Prostate gland (tissue), 2 donors: Measurements from ENCODE around the gene HCN4. TPM values are rescaled to one million over a fixed set of nuclear protein-coding genes. Genes with fewer than 3 reads are reported as not detected.

ENCODE experiments used
- DNase-seq: peaks from one replicate; pipeline ENCODE4 v3.0.0-alpha.2; 2019; ENCODE audit warnings: low spot score
- H3K27ac ChIP-seq, 2 donors: fragments of 200-600 bp; sonication (generic); 2 replicates each; pipeline ENCODE4 v1.5.1; 2017 to 2019
- H3K27me3 ChIP-seq: fragments of 200-600 bp; sonication (generic); replicated peaks from 2 replicates; pipeline ENCODE4 v1.5.1; 2019; ENCODE audit not compliant: insufficient read depth
- H3K36me3 ChIP-seq, 2 donors: fragments of 200-600 bp; sonication (generic); 1 replicate in 1 of 2; 2 replicates in 1 of 2; pipeline versions ENCODE4 v1.5.1 to v1.8.1; 2017 to 2019
- H3K4me1 ChIP-seq: fragments of 200-600 bp; sonication (generic); replicated peaks from 2 replicates; pipeline ENCODE4 v1.5.1; 2019
- H3K4me3 ChIP-seq, 2 donors: fragments of 200-600 bp; sonication (generic); 2 replicates each; pipeline ENCODE4 v1.5.1; 2017 to 2019
- H3K9me3 ChIP-seq: fragments of 200-600 bp; sonication (generic); 2 replicates; pipeline ENCODE4 v1.5.1; 2017
- POLR2A ChIP-seq: fragments of 450-650 bp; IDR thresholded peaks from one replicate; pipeline ENCODE4 v1.6.1; 2016; ENCODE audit warnings: antibody characterized with exemption, mild to moderate bottlenecking
- POLR2AphosphoS5 ChIP-seq: sonication (generic); formaldehyde crosslinking; IDR thresholded peaks from one replicate; pipeline ENCODE4 v1.6.1; 2017; ENCODE audit warnings: antibody characterized with exemption
- WGBS: methylation state at CpG from one replicate; pipeline ENCODE4 v1.1.5; 2018; 5-methylcytosine and 5-hydroxymethylcytosine counted together
- intact Hi-C: fragments of 100-400 bp; cut with DNase I; formaldehyde crosslinking; loops from one replicate; pipeline ENCODE4 v1.14.2; 2022
- total RNA-seq, 2 donors: library from RNA; depleted of rRNA; stranded (reverse); fragments of >200 nt; gene quantifications; one replicate each; pipeline ENCODE4 v1.1.0, GENCODE V29; 2016
- TF ChIP-seq, protein P1 (sequence below), 4 experiments: fragments of 200-600 bp in 2 of 4; fragments of 450-650 bp in 2 of 4; sonication (generic) in 2 of 4; IDR thresholded peaks; 1 replicate in 3 of 4; 2 replicates in 1 of 4; pipeline ENCODE4 v1.5.1; 2016 to 2019; ENCODE audit warnings: antibody characterized with exemption in 4 of 4, mild to moderate bottlenecking in 2 of 4, moderate library complexity in 2 of 4

The HCN4 gene
- total RNA-seq, 2 donors from 2014 or later = 0.18 to 6.0 TPM

DNA sequence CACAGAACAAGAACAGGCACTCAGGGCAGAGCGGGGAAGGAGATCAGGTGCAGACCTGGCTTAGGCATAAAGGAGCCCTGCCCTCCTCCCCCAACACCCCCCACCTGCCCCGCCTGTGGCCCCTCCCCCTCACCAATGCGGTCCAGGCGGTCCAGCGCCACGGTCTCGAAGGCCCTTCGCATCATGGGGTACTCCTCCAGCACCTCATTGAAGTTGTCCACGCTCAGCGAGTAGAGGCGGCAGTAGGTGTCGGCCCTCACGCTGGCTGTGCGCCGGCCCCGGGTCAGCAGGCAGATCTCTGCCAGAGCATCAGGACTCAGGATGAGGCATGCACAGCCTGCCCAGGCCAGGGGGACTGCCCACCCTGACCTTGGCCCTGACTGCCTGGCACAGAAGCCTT, 44.8 kb downstream of the HCN4 start:
- intact Hi-C loops = no loop called here
- DNase-seq = no peak
- TF ChIP-seq POLR2A = no peak
- TF ChIP-seq POLR2AphosphoS5 = no peak
- TF ChIP-seq, protein P1, sequence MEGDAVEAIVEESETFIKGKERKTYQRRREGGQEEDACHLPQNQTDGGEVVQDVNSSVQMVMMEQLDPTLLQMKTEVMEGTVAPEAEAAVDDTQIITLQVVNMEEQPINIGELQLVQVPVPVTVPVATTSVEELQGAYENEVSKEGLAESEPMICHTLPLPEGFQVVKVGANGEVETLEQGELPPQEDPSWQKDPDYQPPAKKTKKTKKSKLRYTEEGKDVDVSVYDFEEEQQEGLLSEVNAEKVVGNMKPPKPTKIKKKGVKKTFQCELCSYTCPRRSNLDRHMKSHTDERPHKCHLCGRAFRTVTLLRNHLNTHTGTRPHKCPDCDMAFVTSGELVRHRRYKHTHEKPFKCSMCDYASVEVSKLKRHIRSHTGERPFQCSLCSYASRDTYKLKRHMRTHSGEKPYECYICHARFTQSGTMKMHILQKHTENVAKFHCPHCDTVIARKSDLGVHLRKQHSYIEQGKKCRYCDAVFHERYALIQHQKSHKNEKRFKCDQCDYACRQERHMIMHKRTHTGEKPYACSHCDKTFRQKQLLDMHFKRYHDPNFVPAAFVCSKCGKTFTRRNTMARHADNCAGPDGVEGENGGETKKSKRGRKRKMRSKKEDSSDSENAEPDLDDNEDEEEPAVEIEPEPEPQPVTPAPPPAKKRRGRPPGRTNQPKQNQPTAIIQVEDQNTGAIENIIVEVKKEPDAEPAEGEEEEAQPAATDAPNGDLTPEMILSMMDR (IDR thresholded peaks at IDR 0.05) = no peak
- 94% methylated on average over 16 of the region's 16 CpGs for WGBS
- no peaks in the 10 kb centered on the region for H3K36me3 ChIP-seq
- no peak overlapping the region for H3K4me3 ChIP-seq
- H3K27me3 ChIP-seq = no peaks in the 10 kb centered on the region
- H3K4me1 ChIP-seq = no peaks in the 10 kb centered on the region
- no peak overlapping the region for H3K27ac ChIP-seq
- H3K9me3 ChIP-seq = no peaks in the 10 kb centered on the region

DNA sequence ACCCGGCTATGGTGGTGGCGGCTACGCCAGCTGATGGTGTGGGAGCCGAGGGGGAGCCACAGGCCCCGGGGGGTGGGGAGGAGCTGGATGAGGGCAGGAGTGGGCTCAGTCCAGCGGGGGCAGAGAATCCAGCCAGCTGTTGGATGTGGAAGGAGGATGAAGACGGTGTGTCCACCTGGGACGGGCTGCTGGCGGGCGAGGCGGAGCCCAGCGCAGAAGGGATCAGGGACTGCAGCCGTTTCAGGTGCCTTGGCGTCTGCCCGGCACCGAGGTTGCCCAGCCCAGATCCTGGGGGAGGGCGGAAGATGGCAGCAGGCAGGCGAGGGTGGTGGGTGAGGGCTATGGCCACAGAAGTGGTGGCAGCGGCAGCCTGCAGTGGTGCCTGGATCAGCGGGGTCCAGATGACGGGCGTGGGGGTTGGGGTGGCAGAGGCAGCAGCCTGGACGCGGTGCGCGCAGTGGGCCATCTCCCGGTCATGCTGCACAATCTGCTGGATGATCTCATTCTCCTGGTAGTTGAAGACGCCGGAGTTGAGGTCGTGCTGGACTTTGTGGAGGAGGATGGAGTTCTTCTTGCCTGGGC, 45.3 kb downstream of the HCN4 start:
- Histone ChIP-seq H3K27ac (no peak overlapping the region), H3K4me1 (no peaks in the 10 kb centered on the region), H3K9me3 (no peaks in the 10 kb centered on the region), H3K4me3 (no peak overlapping the region), H3K36me3 (no peaks in the 10 kb centered on the region), H3K27me3 (no peaks in the 10 kb centered on the region)
- no peak for DNase-seq
- 91% methylated on average over 30 of the region's 30 CpGs for WGBS
- TF ChIP-seq POLR2AphosphoS5 (no peak), POLR2A (no peak)
- TF ChIP-seq, protein P1 (IDR thresholded peaks at IDR 0.05) = no peak
- intact Hi-C loops = no loop called here

DNA sequence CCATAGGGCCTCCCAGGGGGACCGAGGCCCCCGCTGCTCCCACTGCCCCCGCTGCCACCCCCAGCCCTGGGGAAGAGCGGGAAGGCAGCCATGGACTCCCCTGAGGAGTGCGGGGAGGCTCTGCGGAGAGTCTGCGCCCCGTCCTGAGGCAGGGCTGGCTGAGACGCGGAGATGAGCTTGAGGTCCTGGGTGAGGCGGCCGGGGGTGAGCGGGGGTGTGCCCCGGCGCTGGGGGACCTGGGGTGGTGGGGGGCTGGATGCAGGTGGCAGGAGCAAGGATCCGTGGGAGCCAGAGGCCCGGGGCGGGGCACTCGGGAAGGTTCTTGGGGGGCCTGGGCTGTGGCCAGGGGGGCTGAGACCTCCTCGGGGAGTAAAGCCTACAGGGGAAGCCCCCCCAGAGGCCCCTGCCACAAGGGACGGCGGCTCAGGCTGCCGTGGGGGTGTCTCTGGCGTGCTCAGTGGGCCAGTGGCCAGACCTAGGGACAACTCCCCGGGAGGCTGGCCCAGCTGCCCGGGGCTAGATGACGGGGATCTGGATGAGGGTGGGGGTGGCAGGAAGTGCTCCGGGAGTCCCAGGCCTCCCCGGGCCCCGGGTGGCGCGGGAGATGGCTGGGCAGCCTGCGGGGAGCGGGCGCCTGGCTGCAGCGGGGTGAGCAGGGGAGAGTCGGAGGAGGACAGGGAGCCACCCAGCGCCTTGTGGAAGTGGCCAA, 45.9 kb downstream of the HCN4 start:
- Histone ChIP-seq H3K4me3 (no peak overlapping the region), H3K27me3 (no peaks in the 10 kb centered on the region), H3K4me1 (no peaks in the 10 kb centered on the region), H3K27ac (no peak overlapping the region), H3K36me3 (no peaks in the 10 kb centered on the region), H3K9me3 (no peaks in the 10 kb centered on the region)
- WGBS = 77% methylated on average over 36 of the region's 38 CpGs
- intact Hi-C loops = no loop called here
- TF ChIP-seq POLR2AphosphoS5 (no peak), POLR2A (no peak)
- TF ChIP-seq, protein P1 (IDR thresholded peaks at IDR 0.05) = no peak
- no peak for DNase-seq

DNA sequence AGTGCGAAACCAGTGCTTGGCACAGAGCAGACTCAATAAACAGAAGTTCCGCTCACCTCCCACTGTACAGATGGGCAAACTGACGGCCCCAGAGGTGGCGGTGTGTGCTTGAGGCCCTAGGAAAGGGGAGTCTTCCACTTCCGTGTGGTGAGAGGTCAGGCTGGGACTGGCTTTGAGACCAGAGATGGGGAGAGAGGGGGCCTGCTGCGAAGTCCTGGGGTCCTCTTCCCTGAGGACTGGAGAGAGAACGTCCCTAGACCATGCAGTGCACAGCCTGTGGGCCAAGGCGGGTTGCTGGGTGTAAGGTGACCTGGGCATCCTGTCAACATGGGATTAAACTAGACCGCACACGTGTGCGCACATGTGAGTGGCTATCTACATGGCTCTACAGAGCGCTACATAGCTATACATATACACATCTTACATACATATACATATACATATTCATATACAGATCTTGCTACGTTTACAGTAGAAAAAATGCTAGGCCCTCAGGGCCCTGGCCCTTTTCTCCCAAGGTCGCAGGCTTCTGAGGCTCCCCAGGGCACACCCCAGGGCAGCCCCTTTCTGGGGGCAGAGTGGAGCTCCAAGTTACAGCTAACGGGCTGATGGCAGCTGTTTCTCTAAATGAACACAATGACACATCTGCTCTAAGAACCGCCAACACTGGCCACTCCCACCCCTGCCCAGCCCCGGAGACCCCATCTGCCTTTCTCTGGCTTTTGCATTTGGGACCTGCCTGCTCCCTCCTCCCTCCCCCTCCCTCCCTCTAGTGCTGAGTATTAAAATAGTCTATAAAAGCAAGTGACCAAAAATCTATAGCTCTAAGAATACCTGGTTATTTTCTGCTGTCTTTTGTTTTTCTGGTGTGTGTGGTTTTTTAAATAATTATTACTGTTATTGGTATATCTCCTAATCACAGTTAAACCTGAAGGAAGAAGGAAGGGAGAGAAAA, 47.0 kb downstream of the HCN4 start:
- Histone ChIP-seq H3K9me3 (no peaks in the 10 kb centered on the region), H3K36me3 (no peaks in the 10 kb centered on the region), H3K27ac (no peak overlapping the region), H3K4me1 (no peaks in the 10 kb centered on the region), H3K27me3 (no peaks in the 10 kb centered on the region), H3K4me3 (no peak overlapping the region)
- WGBS = 78% methylated on average over 17 of the region's 17 CpGs
- no peak for DNase-seq
- TF ChIP-seq POLR2A = no peak
- TF ChIP-seq, protein P1 (IDR thresholded peaks at IDR 0.05) = no peak
- TF ChIP-seq POLR2AphosphoS5 = no peak
- intact Hi-C loops = no loop called here
